ENCODE measurements around the gene FREM1. TPM values are rescaled to one million over a fixed set of nuclear protein-coding genes. Genes with fewer than 3 reads are reported as not detected.

FREM1 gene
- total and polyA plus RNA-seq, 2 experiments from 2014 or later = 0.78 to 3.1 TPM

DNA sequence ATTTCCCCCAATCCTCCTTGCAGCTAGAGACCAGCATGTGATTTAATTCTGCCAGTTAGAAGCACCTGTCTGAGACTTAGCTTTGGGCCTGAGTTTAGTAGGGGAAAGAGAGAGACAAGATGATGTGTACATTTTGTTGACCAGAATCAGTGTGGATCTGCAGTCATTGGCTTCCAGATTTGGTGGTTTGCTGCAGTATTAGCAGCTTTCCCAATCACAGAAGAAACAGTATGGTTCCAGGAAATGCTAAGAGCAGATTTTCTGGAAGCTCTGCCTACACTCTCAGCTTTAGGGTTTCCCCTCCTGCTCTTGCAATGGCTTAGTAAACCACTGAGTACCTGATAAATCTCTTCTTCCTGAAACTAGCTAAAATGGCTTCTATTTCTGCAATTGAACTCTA lies 48.8 kb upstream of the FREM1 start:
- Mint-ChIP-seq H3K4me1 (peaks cover 2% of the 10 kb centered on the region; the same call in 1 of the 3 replicates), H3K27ac (no peak overlapping the region), H3K27me3 (ENCODE audit: insufficient read depth, low read depth, poor library complexity) (no peaks in the 10 kb centered on the region), H3K4me3 (no peak overlapping the region), H3K36me3 (ENCODE audit: low read depth) (no peaks in the 10 kb centered on the region; the same call in 2 of the 3 replicates), H3K9me3 (peaks cover 8% of the 10 kb centered on the region; the same call in 2 of the 3 replicates)
- Histone ChIP-seq H3K27me3 (ENCODE audit: insufficient read depth) (no peaks in the 10 kb centered on the region), H3K4me2 (no peak overlapping the region), H2AFZ (no peak overlapping the region), H4K20me1 (replicated peaks; ENCODE audit: insufficient read depth) (no peaks in the 10 kb centered on the region), H3K36me3 (ENCODE audit: insufficient read depth) (no peaks in the 10 kb centered on the region), H3F3A (replicated peaks; ENCODE audit: low read depth) (no peaks in the 10 kb centered on the region), H3K4me3 (no peak overlapping the region), H3K27ac (ENCODE audit: low read depth) (no peak overlapping the region), H3K79me2 (replicated peaks; ENCODE audit: insufficient read depth) (no peaks in the 10 kb centered on the region), H3K9me2 (ENCODE audit: insufficient read depth) (no peaks in the 10 kb centered on the region; the same call in 1 of the 2 replicates), H3K4me1 (ENCODE audit: insufficient read depth) (no peaks in the 10 kb centered on the region)
- DNase-seq (ENCODE audit: low spot score) (no peak), ATAC-seq (no peak)
- TF ChIP-seq STAT1 (IDR thresholded peaks at IDR 0.05; ENCODE audit: unreplicated experiment) = no peak
- no peak for TF ChIP-seq EZH2 (IDR thresholded peaks at IDR 0.05; ENCODE audit: low read depth, unreplicated experiment)
- no peak for TF ChIP-seq CTCF (conservative IDR thresholded peaks at IDR 0.05; ENCODE audit: low read depth in 2 of 2)
- no peak for TF ChIP-seq NANOG (IDR thresholded peaks at IDR 0.05; ENCODE audit: borderline replicate concordance)
- TF ChIP-seq POLR2AphosphoS5 (IDR thresholded peaks at IDR 0.05; ENCODE audit: low read depth) = no peak
- no peak for TF ChIP-seq ETS1 (IDR thresholded peaks at IDR 0.05)
- TF ChIP-seq CREB1 (CRISPR knock-in tag; IDR thresholded peaks at IDR 0.05; ENCODE audit: low read depth) = no peak
- no peak for TF ChIP-seq JUNB (IDR thresholded peaks at IDR 0.05; ENCODE audit: unreplicated experiment)
- no peak for TF ChIP-seq EZH2phosphoT487 (IDR thresholded peaks at IDR 0.05; ENCODE audit: unreplicated experiment)
- no peak for TF ChIP-seq ZNF114 (CRISPR knock-in tag; IDR thresholded peaks at IDR 0.05)
- TF ChIP-seq REST (IDR thresholded peaks at IDR 0.05; ENCODE audit: unreplicated experiment) = no peak
- TF ChIP-seq, protein P1, sequence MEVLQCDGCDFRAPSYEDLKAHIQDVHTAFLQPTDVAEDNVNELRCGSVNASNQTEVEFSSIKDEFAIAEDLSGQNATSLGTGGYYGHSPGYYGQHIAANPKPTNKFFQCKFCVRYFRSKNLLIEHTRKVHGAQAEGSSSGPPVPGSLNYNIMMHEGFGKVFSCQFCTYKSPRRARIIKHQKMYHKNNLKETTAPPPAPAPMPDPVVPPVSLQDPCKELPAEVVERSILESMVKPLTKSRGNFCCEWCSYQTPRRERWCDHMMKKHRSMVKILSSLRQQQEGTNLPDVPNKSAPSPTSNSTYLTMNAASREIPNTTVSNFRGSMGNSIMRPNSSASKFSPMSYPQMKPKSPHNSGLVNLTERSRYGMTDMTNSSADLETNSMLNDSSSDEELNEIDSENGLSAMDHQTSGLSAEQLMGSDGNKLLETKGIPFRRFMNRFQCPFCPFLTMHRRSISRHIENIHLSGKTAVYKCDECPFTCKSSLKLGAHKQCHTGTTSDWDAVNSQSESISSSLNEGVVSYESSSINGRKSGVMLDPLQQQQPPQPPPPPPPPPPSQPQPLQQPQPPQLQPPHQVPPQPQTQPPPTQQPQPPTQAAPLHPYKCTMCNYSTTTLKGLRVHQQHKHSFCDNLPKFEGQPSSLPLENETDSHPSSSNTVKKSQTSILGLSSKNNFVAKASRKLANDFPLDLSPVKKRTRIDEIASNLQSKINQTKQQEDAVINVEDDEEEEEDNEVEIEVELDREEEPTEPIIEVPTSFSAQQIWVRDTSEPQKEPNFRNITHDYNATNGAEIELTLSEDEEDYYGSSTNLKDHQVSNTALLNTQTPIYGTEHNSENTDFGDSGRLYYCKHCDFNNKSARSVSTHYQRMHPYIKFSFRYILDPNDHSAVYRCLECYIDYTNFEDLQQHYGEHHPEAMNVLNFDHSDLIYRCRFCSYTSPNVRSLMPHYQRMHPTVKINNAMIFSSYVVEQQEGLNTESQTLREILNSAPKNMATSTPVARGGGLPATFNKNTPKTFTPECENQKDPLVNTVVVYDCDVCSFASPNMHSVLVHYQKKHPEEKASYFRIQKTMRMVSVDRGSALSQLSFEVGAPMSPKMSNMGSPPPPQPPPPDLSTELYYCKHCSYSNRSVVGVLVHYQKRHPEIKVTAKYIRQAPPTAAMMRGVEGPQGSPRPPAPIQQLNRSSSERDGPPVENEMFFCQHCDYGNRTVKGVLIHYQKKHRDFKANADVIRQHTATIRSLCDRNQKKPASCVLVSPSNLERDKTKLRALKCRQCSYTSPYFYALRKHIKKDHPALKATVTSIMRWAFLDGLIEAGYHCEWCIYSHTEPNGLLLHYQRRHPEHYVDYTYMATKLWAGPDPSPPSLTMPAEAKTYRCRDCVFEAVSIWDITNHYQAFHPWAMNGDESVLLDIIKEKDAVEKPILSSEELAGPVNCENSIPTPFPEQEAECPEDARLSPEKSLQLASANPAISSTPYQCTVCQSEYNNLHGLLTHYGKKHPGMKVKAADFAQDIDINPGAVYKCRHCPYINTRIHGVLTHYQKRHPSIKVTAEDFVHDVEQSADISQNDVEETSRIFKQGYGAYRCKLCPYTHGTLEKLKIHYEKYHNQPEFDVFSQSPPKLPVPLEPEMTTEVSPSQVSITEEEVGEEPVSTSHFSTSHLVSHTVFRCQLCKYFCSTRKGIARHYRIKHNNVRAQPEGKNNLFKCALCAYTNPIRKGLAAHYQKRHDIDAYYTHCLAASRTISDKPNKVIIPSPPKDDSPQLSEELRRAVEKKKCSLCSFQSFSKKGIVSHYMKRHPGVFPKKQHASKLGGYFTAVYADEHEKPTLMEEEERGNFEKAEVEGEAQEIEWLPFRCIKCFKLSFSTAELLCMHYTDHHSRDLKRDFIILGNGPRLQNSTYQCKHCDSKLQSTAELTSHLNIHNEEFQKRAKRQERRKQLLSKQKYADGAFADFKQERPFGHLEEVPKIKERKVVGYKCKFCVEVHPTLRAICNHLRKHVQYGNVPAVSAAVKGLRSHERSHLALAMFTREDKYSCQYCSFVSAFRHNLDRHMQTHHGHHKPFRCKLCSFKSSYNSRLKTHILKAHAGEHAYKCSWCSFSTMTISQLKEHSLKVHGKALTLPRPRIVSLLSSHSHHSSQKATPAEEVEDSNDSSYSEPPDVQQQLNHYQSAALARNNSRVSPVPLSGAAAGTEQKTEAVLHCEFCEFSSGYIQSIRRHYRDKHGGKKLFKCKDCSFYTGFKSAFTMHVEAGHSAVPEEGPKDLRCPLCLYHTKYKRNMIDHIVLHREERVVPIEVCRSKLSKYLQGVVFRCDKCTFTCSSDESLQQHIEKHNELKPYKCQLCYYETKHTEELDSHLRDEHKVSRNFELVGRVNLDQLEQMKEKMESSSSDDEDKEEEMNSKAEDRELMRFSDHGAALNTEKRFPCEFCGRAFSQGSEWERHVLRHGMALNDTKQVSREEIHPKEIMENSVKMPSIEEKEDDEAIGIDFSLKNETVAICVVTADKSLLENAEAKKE (CRISPR knock-in tag; IDR thresholded peaks at IDR 0.05) = no peak
- no peak for TF ChIP-seq ZNF331 (CRISPR knock-in tag; IDR thresholded peaks at IDR 0.05; ENCODE audit: low read depth)
